Measurements from ENCODE around the gene IL1RL1.
A peak's percentile ranks its signal among the peaks of the same experiment; 100 is the strongest.

IL1RL1 gene

GRCh38 chr2:102367331-102367971 lies 56.1 kb downstream of the IL1RL1 start:
- peak in 1 of 3 donors; percentile 17 for DNase-seq (ENCODE audit: low read depth in 3 of 3)

GRCh38 chr2:102368461-102369109 lies 57.2 kb downstream of the IL1RL1 start:
- DNase-seq (ENCODE audit: low read depth in 3 of 3): no peak

GRCh38 chr2:102369866-102370265 lies 58.5 kb downstream of the IL1RL1 start:
- no peak for DNase-seq (ENCODE audit: low read depth in 3 of 3)

GRCh38 chr2:102376052-102376591 lies 64.8 kb downstream of the IL1RL1 start:
- DNase-seq (ENCODE audit: low read depth in 3 of 3): no peak

- DNase-seq (ENCODE audit: low read depth in 3 of 3): no peak
Measured at GRCh38 chr2:102383722-102384121, 72.4 kb downstream of the IL1RL1 start.

- no peak for DNase-seq (ENCODE audit: low read depth in 3 of 3)
Measured at GRCh38 chr2:102385522-102385921, 74.2 kb downstream of the IL1RL1 start.

GRCh38 chr2:102386004-102386403 lies 74.6 kb downstream of the IL1RL1 start:
- DNase-seq (ENCODE audit: low read depth in 3 of 3): no peak

GRCh38 chr2:102386867-102387541 lies 75.6 kb downstream of the IL1RL1 start:
- DNase-seq (ENCODE audit: low read depth in 3 of 3): no peak

- DNase-seq (ENCODE audit: low read depth in 3 of 3): no peak
Measured at GRCh38 chr2:102387763-102388546, 76.6 kb downstream of the IL1RL1 start.

GRCh38 chr2:102391565-102391964 lies 80.2 kb downstream of the IL1RL1 start:
- DNase-seq (ENCODE audit: low read depth in 3 of 3): no peak

GRCh38 chr2:102392096-102392495 lies 80.7 kb downstream of the IL1RL1 start:
- no peak for DNase-seq (ENCODE audit: low read depth in 3 of 3)

GRCh38 chr2:102392942-102393341 lies 81.6 kb downstream of the IL1RL1 start:
- DNase-seq (ENCODE audit: low read depth in 3 of 3): no peak

GRCh38 chr2:102396012-102396411 lies 84.6 kb downstream of the IL1RL1 start:
- no peak for DNase-seq (ENCODE audit: low read depth in 3 of 3)

GRCh38 chr2:102397209-102397608 lies 85.8 kb downstream of the IL1RL1 start:
- no peak for DNase-seq (ENCODE audit: low read depth in 3 of 3)

- no peak for DNase-seq (ENCODE audit: low read depth in 3 of 3)
Measured at GRCh38 chr2:102399499-102400141, 88.3 kb downstream of the IL1RL1 start.

- DNase-seq (ENCODE audit: low read depth in 3 of 3): no peak
Measured at GRCh38 chr2:102401456-102401855, 90.1 kb downstream of the IL1RL1 start.
